Bronchial epithelial cell (primary cell): ENCODE results near the gene C3orf33. TPM values are rescaled to one million over a fixed set of nuclear protein-coding genes. Genes with fewer than 3 reads are reported as not detected.

ENCODE experiments used
- DNase-seq: peaks from one replicate; pipeline ENCODE4 v3.0.0-alpha.2; 2010; ENCODE audit warnings: low read depth
- FAIRE-seq: peaks from 2 replicates; lab custom pipeline; 2011; peaks lifted over from hg19 to GRCh38; lab: Jason Lieb, UNC
- H3K27me3 ChIP-seq: 2 replicates; pipeline ENCODE4 v1.5.1; 2011; ENCODE audit warnings: low read length; ENCODE audit not compliant: control insufficient read depth, insufficient read depth
- H3K36me3 ChIP-seq: 2 replicates; pipeline ENCODE4 v1.5.1; 2011; ENCODE audit warnings: low read length; ENCODE audit not compliant: control insufficient read depth, insufficient read depth
- H3K4me3 ChIP-seq: 2 replicates; pipeline ENCODE4 v1.5.1; 2011; ENCODE audit warnings: mild to moderate bottlenecking, low read depth, low read length, control low read depth
- total RNA-seq: library from RNA; depleted of rRNA; stranded (reverse); fragments of >200 nt; gene quantifications from 2 replicates; pipeline ENCODE4 v1.2.1, GENCODE V29; 2014
- TF ChIP-seq, protein P1 (sequence below): IDR thresholded peaks from 2 replicates; pipeline ENCODE4 v1.5.1; 2011; ENCODE audit warnings: mild to moderate bottlenecking, moderate library complexity, low read length, control low read depth, inconsistent platforms; ENCODE audit not compliant: insufficient read depth, severe bottlenecking

Gene C3orf33
- total RNA-seq, 1 donor from 2014 or later, result 1.6 TPM

DNA sequence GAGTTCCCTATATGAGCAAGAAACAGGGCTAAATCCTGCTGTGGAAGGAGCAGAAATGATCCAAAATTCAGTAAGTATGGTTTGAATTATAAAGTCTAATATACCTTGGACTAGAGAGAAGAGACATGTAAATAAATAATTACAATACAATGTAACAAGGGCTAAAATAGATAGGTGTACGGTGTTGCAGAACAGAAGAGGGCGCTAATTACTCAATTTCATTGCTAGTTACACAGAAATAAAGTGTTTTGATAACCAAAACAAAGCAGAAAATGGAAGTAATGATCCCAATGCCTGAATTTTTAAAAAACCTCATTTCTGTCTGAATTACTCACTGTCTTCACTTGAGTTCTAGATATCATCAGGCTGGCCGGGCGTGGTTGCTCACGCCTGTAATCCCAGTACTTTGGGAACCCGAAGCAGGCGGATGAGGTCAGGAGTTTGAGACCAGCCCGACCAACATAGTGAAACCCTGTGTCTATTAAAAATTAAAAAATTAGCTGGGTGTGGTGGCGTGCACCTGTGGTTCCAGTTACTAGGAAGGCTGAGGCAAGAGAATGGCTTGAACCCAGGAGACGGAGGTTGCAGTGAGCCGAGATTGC is 52.9 kb downstream of the C3orf33 start:
- H3K36me3 ChIP-seq, result no peaks in the 10 kb centered on the region
- no peaks in the 10 kb centered on the region for H3K27me3 ChIP-seq
- H3K4me3 ChIP-seq, result no peak overlapping the region
- FAIRE-seq (no peak), DNase-seq (peak; percentile 43)
- TF ChIP-seq, protein P1, sequence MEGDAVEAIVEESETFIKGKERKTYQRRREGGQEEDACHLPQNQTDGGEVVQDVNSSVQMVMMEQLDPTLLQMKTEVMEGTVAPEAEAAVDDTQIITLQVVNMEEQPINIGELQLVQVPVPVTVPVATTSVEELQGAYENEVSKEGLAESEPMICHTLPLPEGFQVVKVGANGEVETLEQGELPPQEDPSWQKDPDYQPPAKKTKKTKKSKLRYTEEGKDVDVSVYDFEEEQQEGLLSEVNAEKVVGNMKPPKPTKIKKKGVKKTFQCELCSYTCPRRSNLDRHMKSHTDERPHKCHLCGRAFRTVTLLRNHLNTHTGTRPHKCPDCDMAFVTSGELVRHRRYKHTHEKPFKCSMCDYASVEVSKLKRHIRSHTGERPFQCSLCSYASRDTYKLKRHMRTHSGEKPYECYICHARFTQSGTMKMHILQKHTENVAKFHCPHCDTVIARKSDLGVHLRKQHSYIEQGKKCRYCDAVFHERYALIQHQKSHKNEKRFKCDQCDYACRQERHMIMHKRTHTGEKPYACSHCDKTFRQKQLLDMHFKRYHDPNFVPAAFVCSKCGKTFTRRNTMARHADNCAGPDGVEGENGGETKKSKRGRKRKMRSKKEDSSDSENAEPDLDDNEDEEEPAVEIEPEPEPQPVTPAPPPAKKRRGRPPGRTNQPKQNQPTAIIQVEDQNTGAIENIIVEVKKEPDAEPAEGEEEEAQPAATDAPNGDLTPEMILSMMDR, result peak; percentile 45

DNA sequence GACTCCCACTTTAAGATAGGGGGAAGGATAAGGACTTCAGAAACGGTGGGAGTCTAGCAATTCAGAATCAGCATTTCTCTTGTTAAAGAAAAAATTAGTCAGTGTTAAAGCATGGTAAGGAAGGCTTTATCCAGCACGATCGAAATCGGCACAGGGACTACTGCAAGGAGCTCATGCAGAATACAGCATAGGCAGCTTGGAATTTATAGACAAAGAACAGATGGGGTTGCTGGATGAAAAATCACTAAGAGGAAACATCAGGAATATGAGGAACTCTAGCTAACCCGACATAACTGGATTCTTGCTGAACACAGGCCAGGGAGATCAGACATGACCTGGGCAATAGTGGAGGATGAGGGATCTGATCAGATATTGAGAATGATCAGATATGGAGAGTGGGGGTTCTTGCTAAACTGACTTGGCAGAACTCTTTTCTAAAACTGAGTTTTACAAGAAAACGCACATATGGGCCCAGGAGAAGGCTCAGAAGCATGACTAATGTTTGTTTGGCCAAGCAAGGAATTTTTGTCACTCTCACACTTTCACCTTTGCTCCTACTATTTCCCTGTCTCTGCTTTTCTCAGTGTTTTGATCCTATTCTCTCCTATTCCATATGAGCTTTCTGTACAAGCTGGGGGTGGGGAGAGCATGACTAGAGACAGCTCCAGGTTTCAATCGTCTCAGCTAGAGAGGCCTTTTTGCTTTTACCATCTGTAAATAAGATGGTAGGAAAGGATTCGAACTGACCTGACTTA is 57.3 kb downstream of the C3orf33 start:
- Histone ChIP-seq H3K27me3 (peaks cover 2% of the 10 kb centered on the region), H3K4me3 (no peak overlapping the region), H3K36me3 (no peaks in the 10 kb centered on the region)
- no peak for FAIRE-seq
- no peak for DNase-seq
- TF ChIP-seq, protein P1, result no peak

DNA sequence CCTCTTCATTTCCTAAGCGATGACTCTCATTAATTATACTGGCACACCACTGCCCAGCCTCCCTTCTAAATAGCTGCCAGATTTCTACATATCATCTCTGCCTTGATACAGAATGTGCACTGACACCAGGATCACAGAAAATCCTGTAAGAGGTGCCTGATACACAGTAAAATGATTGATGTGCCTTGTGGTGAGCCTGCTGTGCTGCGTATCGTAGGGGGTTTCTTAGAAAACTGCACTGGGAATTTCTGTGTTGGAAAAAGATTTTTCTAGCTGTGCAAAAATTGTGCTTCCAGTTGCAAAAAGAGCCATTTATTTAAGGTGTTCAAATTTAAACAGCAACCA is 58.2 kb downstream of the C3orf33 start:
- DNase-seq (no peak), FAIRE-seq (no peak)
- H3K27me3 ChIP-seq, result peaks cover 5% of the 10 kb centered on the region
- H3K4me3 ChIP-seq, result no peak overlapping the region
- H3K36me3 ChIP-seq, result no peaks in the 10 kb centered on the region
- TF ChIP-seq, protein P1, result no peak

DNA sequence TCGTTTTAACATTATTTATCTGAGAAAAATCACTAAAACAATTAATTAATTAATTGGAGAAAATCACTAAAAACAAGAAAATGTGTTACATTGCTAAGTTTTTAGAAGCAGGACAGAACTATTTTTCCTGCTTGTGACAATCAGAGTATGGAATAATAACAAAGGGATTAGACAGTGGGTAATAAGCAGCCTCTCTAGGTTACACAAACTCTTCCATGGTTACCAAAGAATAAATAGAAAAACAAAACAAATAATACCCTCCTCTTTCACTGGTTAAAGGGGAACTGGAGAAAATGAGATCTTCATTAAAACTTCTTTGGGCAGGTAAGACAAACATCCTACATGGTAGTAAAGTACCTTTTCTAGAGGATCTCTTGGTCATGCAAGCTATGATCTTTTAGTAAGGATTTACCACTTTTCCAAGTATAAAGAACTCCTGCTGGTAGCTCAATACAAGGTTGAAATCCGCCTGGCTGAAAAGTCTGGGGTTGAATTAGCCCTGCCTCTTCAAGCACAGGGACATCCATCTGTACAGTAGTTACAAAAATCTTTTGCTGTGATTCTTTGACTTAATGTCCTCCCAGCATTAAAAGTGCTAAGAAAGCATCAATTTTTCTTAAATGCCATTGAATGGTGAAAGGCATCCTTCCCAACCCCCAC is 58.7 kb downstream of the C3orf33 start:
- TF ChIP-seq, protein P1, result no peak
- peaks cover 6% of the 10 kb centered on the region for H3K27me3 ChIP-seq
- FAIRE-seq, result no peak

DNA sequence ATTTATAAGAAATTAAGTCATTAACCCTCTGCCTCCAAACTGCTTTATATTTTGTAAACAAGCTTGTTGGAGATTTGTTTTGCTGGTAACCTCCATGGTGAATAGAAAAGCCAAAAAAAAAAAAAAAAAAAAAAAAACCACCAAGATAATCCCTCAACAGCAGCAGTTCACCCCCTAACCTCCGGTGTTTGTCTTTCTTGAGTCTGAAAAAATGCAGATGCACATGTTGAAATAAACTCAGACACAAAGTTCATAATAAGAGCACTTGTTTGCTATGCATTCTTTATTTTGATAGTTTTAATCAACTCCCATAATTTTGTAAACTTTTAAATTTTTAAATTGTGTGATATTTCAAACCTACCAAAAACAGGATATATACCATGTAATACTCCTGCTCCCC is 59.4 kb downstream of the C3orf33 start:
- DNase-seq, result no peak
- Histone ChIP-seq H3K36me3 (no peaks in the 10 kb centered on the region), H3K27me3 (peaks cover 11% of the 10 kb centered on the region), H3K4me3 (no peak overlapping the region)
- TF ChIP-seq, protein P1, result no peak
- no peak for FAIRE-seq

More for the DNA sequence above, 58.7 kb downstream of the C3orf33 start:
- no peak for DNase-seq
- no peak overlapping the region for H3K4me3 ChIP-seq
- no peaks in the 10 kb centered on the region for H3K36me3 ChIP-seq
